ENCODE data around the gene ANGPTL2. TPM values are rescaled to one million over a fixed set of nuclear protein-coding genes. Genes with fewer than 3 reads are reported as not detected.

ANGPTL2 gene
- total RNA-seq, 1 experiment from 2014 or later = 0.27 TPM

DNA sequence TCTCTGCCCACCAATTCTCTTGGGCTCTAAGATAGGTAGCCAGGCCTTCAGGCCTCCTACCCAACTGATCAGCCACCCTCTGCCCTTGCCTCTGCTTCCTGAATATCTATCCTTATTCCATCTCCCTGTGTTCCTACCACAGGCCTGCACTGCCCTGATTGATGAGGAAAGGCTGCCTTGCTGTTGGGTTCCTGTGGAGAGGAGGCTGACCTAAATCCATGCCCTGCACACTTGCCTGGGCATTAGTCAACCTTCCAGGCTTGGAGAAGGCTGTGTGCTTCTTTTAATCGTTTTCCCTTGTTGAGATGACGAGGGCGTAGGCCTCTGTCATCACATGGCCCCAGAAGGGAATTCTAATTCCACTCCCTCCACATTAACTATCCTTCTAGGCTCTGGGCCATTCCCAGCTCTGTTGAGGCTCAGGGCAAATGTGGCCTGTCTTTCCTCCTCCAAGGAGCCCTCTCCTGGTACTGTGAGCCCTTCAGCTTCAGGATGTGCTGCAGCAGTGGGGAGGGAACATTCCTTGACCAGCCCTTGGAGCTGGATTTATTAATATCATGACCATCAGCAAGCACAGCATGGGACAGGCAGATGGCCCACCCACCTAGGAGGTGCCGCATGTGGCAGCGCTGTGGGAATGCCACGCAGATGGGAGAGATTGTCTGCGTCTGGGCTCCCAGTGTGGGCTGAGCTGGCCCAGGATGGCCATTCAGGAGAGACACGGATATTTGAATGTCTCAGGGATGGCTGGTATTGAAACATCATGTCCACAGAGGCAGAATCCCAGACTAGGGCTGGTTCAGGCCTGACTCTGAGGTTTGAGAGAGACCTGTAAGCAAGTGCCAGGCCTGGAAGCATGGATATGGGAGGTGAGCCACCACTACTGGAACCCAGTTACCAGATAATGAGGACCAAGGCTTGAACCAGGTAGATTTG lies 40.9 kb downstream of the ANGPTL2 start:
- no peak for DNase-seq (ENCODE audit: extremely low read depth, low read depth)

DNA sequence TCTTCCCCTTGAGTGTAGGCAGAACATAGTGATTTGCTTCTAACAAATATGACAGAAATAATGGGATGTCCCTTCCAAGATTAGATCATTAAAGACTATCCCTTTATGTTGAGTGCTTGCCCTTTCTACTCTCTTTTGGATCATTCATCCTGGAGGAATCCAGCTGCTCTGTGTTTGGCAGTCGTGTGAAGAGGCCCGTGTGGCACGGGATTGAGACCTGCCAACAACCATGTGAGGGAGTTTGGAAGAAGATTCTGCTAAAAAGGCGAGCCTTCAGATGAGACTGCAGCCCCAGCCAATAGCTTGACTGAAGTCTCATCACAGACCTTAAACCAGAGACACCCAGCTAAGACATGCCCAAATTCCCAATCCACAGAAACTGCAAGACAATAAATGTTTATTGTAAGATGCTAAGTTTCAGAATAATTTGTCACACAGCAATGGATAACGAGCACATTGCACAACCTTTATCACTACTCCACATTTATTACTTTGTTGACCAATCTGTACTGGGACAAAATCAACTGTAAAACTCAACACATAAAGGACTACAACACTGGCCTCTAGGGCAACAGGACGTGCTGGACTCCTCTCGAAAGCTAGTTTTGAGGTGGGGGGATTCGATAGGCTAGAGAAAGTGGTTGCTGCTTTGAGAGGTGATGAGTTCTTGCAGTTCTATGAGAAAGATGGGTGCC lies 42.8 kb downstream of the ANGPTL2 start:
- DNase-seq (ENCODE audit: extremely low read depth, low read depth) = no peak

DNA sequence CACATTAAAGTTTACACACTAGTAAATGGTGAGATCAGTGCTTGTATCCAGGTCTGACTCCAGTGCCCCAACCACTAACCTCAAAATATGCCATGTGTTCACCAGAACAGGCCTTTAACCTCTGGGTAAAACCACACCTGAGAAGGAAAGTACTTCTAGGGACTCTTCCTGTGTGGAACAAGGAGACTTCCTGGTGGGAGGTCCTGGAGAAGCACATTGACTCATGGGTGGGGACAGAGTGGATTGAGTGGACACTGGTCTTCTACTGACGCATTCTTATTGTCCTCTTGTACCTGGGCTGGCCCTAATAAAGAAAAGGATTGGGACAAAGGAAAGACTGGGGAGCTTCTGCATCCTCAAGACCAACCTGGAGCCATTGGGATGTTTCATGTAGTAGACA lies 43.4 kb downstream of the ANGPTL2 start:
- no peak for DNase-seq (ENCODE audit: extremely low read depth, low read depth)

DNA sequence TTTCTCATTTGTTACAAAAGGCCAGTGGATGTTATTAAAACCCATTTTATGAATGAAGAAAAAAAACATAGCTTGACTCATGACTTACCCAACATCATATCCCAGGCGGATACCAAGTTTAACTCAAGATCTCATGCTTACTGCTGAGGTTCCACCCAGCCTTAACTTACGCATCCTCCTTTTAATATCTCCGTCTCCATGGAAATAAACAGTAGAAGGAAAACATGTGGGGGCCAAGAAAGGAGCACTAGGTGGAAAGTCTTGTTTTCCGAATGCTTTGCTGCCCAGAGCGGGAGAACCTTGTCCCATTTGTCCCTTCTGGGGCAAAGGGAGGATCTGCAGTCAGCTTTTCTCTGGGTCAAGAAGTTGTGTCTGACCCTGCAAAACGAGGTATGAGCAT lies 44.1 kb downstream of the ANGPTL2 start:
- DNase-seq (ENCODE audit: extremely low read depth, low read depth) = no peak

DNA sequence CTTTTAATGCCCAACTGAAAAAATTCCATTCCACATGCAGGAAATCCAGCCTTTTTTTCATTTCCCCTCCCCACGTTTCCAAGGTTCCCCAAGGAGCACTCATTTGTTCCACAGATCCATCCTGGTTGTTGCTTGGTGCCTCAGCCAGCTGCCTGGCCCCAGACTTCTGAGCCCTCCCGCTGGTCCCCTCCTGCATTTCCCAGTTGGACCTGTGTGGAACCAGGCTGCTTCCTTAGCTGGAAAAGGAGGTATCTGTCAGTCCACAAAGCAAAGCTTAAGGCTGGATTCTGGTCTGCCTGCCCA lies 44.8 kb downstream of the ANGPTL2 start:
- DNase-seq (ENCODE audit: extremely low read depth, low read depth) = no peak

DNA sequence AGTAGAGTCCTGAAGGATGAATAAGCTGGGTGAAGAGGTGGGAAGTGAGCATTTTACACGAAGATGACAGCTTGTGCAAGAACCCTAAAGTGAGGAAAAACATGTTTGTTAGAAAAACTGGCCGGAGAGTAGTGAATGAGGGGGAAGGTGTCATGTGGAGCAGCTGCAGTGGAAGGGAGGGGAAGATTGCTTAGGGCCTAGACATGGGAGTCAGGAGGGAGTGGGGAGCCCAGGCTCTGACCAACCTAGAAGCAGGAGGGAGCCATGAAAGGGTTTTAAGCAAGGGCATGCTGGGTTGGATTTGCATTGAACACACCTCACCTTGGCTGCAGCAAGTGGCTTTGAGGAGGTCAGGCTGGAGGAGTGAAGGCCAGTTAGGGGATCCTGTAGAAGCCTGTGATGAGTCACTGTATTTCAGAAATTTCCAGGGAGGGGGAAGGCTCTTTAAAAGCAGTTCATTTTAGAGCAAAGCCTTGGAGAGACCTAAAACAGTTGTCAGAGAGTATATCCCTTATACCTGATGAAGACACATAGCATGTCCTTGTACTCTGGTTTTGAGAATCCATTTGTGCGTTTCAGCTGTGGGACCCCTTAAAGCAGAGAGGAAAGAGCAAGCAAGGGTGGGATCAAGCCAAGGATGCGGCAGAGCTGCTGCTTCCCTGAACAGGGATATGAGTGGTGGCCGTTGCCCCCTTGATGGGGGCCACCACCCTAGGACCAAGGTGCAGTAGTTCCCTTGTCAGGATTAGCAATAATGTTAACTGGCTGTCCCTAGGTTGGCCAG lies 45.4 kb downstream of the ANGPTL2 start:
- no peak for DNase-seq (ENCODE audit: extremely low read depth, low read depth)

DNA sequence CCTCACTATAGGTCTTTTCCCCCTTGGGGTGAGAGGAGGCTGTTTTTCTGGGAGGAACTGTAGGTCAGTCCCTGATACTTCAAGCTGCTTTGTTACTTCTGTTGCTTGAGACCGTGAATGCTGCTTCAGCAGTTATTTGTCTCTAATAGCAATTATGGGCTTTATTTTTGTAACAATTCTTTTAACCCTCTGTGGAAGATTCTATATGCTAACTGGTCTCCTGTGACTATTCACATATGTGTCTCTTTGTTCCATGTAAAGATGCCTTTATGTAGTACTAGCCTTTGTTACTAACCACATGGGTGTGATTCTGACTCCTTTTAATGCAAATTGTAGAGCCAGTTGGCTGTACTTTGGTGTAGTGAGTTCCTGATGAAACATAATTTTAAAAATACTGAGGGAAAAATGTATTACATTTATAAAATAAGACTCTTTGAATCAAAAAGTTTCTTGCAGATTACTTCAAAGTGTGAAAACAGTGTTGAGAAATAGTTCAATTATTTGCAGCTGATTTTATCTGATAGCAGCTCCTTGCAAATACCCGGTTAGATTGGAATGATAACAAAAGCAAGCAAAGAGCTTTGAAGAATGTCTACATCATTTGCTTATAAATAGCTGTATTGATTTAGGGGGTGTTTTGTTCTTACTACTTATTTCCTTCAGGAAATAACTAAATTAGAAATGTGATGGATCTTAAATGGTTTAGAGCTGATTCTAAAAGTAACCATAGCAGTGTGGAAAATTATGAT lies 46.6 kb downstream of the ANGPTL2 start:
- no peak for DNase-seq (ENCODE audit: extremely low read depth, low read depth)

DNA sequence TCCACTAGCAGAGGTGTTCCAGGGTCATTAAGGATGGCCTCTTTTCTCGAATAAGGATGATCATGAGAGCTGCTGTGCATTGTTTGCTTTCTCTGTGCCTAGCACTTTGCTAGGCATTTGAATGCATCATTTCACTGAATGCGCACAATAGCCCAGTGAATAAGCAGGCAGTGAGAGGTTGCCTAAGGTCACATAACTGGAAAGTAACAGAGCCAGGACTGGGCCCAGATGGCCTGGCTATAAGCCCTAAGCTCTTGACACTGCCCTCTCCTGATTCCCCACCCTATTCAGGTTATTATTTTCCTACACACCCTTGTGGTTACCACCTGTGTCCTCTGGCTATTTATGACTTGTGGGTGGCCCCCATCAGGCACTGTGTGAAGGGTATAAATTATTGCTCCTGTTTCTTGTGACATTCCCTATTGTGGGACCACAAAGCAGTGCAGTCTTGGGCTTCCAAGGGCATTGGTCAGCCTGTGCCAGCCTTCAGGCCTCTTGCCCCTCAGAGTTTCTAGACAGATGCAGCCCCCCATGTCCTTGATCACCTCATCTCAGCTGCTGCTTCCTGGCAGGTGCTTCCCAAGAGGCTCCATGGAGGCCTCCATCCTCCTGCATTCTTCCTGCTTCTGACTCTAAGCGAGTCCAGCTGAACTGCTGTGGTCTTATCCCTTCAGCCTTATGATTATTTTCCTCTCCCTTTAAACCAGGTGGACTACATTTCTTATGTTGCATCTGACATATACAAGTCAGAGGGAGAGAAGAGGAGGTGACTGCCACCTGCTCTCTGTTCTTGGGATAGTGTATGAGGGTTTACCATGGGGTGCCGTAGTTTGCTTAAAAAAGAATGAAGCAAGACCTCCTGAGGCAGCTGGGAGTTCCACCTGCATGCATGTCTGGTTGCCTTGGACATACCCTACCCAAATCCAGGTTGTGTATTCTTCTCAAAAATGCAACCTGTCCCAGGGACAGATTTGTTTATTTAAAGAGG lies 47.6 kb downstream of the ANGPTL2 start:
- no peak for DNase-seq (ENCODE audit: extremely low read depth, low read depth)

DNA sequence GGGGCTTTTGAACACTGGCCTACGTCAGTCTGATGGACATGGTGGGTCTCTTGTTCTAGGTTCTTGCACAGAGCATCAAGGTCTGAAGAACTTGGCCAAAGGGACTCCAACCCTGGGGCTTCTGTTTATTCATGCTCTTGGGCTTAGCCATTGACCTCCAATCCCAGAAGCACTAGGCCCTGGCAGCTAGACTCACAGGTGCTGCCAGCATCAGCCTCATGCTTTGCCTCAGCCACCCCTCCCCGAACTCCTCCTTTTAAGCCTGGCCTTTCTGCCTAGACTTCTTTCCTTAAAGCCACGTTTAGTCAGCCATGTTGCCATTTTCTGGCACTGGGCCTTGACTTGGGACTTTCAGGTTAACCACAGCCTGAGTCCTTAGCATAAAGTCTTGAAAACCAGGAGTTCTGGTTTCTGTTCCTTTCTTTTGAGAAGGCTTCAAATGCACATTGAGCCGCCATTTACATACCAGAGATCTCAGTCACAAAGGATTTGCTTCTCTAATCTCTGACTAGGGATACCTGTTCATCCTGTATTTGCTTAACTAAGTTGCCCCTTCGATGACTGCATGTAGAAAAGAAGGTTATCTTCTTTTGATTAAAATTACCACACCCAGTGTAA lies 54.7 kb downstream of the ANGPTL2 start:
- no peak for DNase-seq (ENCODE audit: extremely low read depth, low read depth)

DNA sequence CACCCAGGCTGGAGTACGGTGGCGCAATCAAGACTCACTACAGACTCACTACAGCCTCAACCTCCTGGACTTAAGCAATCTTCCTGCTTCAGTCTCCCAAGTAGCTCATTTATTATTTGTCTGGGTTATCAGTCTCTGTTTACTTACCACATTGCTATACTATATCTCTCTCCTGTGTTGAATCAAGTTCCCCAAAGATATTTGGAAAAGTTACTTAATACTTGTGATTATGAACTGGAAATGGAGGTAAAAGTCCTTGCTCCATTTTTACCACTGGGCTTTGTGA lies 55.6 kb downstream of the ANGPTL2 start:
- no peak for DNase-seq (ENCODE audit: extremely low read depth, low read depth)

DNA sequence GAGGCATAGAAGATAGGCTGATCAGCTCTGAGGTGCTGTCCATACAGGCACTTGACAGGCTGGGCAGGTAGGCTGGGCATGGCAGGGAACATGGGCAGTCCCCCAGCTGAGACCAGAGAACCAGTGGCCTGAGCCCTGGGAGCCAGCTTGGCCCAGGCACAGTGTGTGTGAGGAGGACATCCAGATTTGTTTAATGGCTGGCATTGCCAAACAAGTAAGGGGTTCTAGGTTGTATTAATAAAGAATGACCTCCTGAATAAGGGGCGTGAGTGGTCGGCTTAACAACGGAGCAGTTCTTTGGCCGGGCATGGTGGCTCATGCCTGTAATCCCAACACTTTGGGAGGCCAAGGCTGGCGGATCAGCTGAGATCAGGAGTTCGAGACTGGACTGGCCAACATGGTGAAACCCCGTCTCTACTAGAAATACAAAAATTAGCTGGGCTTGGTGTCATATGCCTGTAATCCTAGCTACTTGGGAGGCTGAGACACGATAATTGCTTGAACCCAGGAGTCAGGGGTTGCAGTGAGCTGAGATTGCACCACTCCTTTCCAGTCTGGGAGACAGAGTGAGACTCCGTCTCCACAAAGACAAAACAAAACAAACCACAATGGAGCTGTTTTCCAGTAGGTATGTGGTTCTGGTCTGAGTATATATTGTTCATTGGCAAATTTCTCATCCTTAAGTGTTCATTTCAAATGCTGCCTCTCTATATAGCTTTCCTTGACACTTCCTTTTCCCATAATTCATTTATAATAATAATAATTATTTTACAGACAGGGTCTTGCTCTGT lies 56.2 kb downstream of the ANGPTL2 start:
- no peak for DNase-seq (ENCODE audit: extremely low read depth, low read depth)

DNA sequence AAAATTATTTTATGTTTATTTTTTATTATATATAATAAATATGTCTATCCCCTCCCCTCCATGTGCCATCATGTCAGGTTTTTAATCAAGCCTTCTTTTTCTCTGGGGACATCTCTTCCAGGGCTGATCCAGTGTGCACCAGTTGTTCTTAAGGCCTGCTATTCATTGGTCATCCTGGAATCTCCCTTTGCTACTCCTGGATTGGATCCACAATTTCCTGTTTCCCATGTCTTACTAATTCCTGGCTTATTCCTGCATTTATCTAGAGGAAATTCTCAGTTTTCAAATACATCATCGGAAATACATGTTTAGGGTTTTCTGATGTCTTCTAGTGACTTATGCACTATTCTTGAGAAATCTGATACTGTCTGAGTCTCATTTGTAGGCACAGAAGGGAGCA lies 56.8 kb downstream of the ANGPTL2 start:
- no peak for DNase-seq (ENCODE audit: extremely low read depth, low read depth)

DNA sequence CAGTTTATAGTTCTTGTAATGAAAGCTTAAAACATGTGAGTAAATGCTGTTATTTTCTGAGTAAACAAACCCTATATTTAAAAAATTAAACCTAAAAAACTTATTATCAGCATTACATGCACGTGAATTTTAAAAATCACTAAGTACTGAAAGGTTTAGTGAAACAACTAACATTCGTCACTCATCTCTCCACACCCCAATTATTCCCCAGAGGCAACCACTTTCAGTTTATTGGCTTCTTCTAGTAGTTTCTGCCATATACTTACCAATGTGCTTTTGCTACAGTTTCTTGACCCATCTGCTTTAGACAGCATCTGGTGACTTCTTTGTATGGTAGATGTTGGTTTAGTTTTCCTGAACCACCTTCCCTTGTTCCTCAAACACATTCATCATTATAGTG lies 58.1 kb downstream of the ANGPTL2 start:
- DNase-seq (ENCODE audit: extremely low read depth, low read depth) = no peak

DNA sequence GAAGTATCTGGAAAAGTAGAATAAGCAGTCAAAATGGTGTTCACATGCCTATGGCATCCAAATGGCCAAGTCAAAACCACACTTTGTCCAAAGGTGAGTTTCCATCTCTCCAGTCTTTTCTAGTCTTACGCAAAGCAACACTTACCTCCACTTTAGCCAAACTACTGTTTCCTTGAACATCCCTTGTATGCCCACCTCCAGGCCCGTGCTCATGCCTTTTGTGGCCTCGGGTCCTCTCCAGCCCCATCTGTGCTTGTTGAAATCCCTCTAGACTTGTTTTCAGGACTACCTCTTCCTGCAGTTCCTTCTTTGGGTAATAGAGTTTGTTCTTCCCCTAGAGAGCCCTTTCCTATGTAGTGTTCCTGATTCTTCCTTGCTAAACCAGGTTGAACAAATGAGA lies 61.0 kb downstream of the ANGPTL2 start:
- DNase-seq (ENCODE audit: extremely low read depth, low read depth) = no peak

DNA sequence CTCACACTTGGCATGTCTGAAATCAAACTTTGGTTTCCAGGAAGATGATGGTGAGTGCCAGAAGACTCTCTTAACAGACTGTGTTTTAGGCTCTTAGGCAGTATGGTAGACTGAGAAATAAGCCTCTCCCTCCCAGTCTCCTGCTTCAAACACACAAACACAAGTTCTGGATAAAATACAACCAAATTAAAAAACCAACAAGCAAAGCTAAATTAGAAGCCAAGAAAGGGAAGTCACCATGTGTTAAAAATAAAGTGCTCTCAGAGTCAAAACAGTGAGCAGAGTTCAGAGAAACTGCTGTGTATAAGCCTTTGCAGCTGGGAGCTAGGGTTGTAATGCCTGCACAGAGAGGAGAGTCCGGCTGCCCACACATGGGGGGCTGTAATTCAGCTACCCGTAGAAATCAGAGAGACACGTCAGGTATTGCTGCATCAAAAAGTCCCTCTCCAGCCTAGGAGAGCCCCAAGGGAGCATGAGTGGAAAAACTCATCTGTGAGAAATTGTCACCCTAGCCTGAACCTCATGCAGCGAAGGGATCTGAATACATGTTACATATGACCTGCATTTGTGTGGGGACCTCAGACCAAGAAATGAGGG lies 62.6 kb downstream of the ANGPTL2 start:
- DNase-seq (ENCODE audit: extremely low read depth, low read depth) = no peak

DNA sequence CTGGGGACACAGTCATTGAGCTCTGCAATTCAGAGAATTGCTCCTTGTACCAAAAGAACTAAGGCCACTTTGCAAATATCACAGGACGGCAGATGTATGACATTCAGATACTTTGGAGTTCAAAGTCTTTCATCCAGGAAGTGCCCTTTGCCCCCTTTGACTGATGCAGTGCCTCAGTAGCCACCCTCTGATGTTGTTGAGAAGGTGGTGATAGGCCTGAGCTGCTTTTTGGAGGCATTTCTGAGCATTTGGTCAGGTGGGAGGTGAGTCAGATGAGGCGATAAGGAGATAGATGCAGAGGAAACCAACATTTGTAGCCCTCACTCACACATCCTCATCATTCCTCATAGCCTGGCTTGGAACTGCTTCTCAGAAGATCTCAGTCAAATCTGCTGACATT lies 63.4 kb downstream of the ANGPTL2 start:
- no peak for DNase-seq (ENCODE audit: extremely low read depth, low read depth)

DNA sequence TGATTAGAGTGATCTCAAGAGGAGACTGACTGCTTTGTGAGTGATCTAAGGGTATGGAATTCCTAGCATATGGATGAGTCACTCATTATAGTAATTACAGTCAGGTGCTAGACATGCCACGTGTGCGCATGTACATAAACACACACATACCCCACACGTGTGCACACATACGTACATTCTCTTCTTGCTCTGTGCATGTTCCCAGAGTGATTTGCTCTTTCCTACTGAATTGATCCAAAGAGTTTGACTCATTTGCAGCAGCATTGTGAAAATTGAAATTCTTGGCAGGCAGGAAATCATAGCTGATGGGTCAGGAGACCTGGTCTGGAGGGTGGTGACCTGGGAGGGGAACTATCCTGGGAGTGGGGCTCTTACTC lies 63.8 kb downstream of the ANGPTL2 start:
- no peak for DNase-seq (ENCODE audit: extremely low read depth, low read depth)

DNA sequence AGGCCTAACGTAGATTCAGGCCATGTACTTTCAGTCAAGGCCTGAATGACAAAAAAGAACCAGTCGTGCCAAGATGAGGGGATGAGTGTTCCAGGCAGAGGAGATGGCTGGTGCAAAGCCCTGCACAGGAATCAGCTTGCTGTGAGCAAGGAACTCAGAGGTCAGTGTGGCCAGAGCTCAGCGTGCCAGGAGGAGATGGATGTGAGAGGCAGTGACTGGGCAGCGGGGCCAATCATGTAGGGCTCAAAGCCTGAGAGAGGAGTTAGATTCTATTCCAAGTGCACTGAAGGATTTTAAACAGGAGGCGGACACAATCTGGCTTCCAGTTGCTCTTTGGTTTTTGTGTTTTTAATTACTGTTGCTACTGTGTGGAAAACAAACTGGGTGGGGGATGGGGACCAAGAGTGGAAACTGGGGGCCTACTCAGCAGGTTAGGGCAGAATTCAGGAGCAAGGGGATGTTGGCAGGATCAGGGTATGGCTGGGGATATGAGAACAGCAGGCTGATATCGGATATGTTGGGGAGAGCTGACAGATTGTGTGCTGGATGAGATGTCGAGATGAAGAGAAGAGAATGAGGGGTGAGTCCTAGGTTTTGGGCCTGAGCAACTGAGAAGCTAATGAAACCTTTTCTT lies 64.3 kb downstream of the ANGPTL2 start:
- DNase-seq (ENCODE audit: extremely low read depth, low read depth) = no peak
